HepG2 (cell line): ENCODE measurements around the gene TRPM5. TPM values are rescaled to one million over a fixed set of nuclear protein-coding genes. Genes with fewer than 3 reads are reported as not detected.

ENCODE experiments used
- CENPX ChIP-seq: sonication (generic); formaldehyde crosslinking; IDR thresholded peaks from 2 replicates; pipeline ENCODE4 v1.9.0; 2021; ENCODE audit warnings: mild to moderate bottlenecking, missing genetic modification reagents, moderate library complexity
- CHCHD3 ChIP-seq: sonication (generic); formaldehyde crosslinking; IDR thresholded peaks from 2 replicates; pipeline ENCODE4 v1.8.0; 2022; ENCODE audit warnings: mild to moderate bottlenecking, missing genetic modification reagents, moderate library complexity
- DPF2 ChIP-seq: sonication (generic); formaldehyde crosslinking; IDR thresholded peaks from 2 replicates; pipeline ENCODE4 v1.4.0; 2020; ENCODE audit warnings: mild to moderate bottlenecking, low read depth, missing genetic modification reagents, borderline replicate concordance
- E2F1 ChIP-seq: sonication (generic); formaldehyde crosslinking; IDR thresholded peaks from 2 replicates; pipeline ENCODE4 v1.5.0; 2020; ENCODE audit warnings: missing genetic modification reagents
- FOXO4 ChIP-seq: sonication (generic); formaldehyde crosslinking; conservative IDR thresholded peaks from 2 replicates; pipeline ENCODE4 v1.8.1; 2023; ENCODE audit warnings: missing genetic modification reagents
- HNRNPL ChIP-seq: fragments of 200-400 bp; formaldehyde crosslinking; IDR thresholded peaks from 2 replicates; pipeline ENCODE4 v1.6.1; 2017; ENCODE audit warnings: mild to moderate bottlenecking, low read depth, low read length
- HOXA9 ChIP-seq: sonication (generic); formaldehyde crosslinking; IDR thresholded peaks from 2 replicates; pipeline ENCODE4 v1.8.1; 2022; ENCODE audit warnings: missing genetic modification reagents, mild to moderate bottlenecking, moderate library complexity, borderline replicate concordance
- IKZF5 ChIP-seq: IDR thresholded peaks from 2 replicates; pipeline ENCODE4 v1.6.1; 2018; ENCODE audit warnings: missing genetic modification reagents, mild to moderate bottlenecking, missing compliant biosample characterization
- MAFG ChIP-seq: sonication (generic); formaldehyde crosslinking; IDR thresholded peaks from 2 replicates; pipeline ENCODE4 v1.5.1; 2020; ENCODE audit warnings: mild to moderate bottlenecking, missing genetic modification reagents
- NCOA5 ChIP-seq: sonication (generic); formaldehyde crosslinking; IDR thresholded peaks from 2 replicates; pipeline ENCODE4 v1.4.0; 2020; ENCODE audit warnings: missing genetic modification reagents
- PAX8 ChIP-seq: sonication (generic); formaldehyde crosslinking; IDR thresholded peaks from 2 replicates; pipeline ENCODE4 v1.8.0; 2022; ENCODE audit warnings: mild to moderate bottlenecking, missing genetic modification reagents, borderline replicate concordance
- RFX5 ChIP-seq: IDR thresholded peaks from 2 replicates; pipeline ENCODE4 v1.6.1; 2011; ENCODE audit warnings: low read depth, low read length, improper control_type of control experiment
- TCF7L2 ChIP-seq: IDR thresholded peaks from 2 replicates; pipeline ENCODE4 v1.6.1; 2011; ENCODE audit warnings: mild to moderate bottlenecking, low read depth, low read length, moderate library complexity
- TGIF2 ChIP-seq: IDR thresholded peaks from 2 replicates; pipeline ENCODE4 v1.6.1; 2016; ENCODE audit warnings: control low read depth, missing compliant biosample characterization
- U2AF2 ChIP-seq: fragments of 200-400 bp; formaldehyde crosslinking; IDR thresholded peaks from 2 replicates; pipeline ENCODE4 v1.6.1; 2017; ENCODE audit warnings: low read depth, mild to moderate bottlenecking, low read length
- XRCC5 ChIP-seq: fragments of 200-400 bp; formaldehyde crosslinking; optimal IDR thresholded peaks from 2 replicates; pipeline ENCODE3; 2017; ENCODE audit warnings: mild to moderate bottlenecking, low read length
- ZNF101 ChIP-seq: sonication (generic); formaldehyde crosslinking; IDR thresholded peaks from 2 replicates; pipeline ENCODE4 v1.4.0; 2020; ENCODE audit warnings: mild to moderate bottlenecking, low read depth, missing genetic modification reagents, borderline replicate concordance
- ZNF3 ChIP-seq: IDR thresholded peaks from 2 replicates; pipeline ENCODE4 v1.7.0; 2017; ENCODE audit warnings: inconsistent platforms
- ZNF326 ChIP-seq: sonication (generic); formaldehyde crosslinking; IDR thresholded peaks from 2 replicates; pipeline ENCODE4 v1.4.0; 2020; ENCODE audit warnings: missing genetic modification reagents, borderline replicate concordance
- polyA plus RNA-seq, 8 experiments: library from polyadenylated mRNA; depleted of rRNA in 3 of 8; stranded (reverse) in 7 of 8; unstranded in 1 of 8; fragments of >200 nt; fragmentation: Illumina TruSeq in 4 of 8; extraction: Trizol in 4 of 8; gene quantifications; 2 replicates each; pipeline versions ENCODE4 v1.2.1 to v1.2.3, GENCODE V29; 2011 to 2016; ENCODE audit warnings: low read depth in 4 of 8, missing spikeins in 1 of 8, mixed read lengths in 1 of 8; ENCODE audit not compliant: insufficient read depth in 1 of 8
- total RNA-seq, 5 experiments: library from RNA; depleted of rRNA; stranded (reverse); fragments of >200 nt; fragmentation: Illumina TruSeq; extraction: Trizol; gene quantifications; 2 replicates each; pipeline ENCODE4 v1.2.3, GENCODE V29; 2016; ENCODE audit warnings: low read depth in 1 of 5
- TF ChIP-seq, protein P1 (sequence below): sonication (generic); IDR thresholded peaks from 2 replicates; pipeline ENCODE4 v1.6.1; 2016; ENCODE audit warnings: low read depth, borderline replicate concordance
- TF ChIP-seq, protein P2 (sequence below): sonication (generic); formaldehyde crosslinking; IDR thresholded peaks from 2 replicates; pipeline ENCODE4 v1.9.0; 2021; ENCODE audit warnings: missing genetic modification reagents, borderline replicate concordance

The TRPM5 gene
- total and polyA plus RNA-seq, 2 of the 13 experiments (the other 11 are each of a cell fraction or from before 2014, with no cell fraction given): 0.12 TPM; not detected in 1

DNA sequence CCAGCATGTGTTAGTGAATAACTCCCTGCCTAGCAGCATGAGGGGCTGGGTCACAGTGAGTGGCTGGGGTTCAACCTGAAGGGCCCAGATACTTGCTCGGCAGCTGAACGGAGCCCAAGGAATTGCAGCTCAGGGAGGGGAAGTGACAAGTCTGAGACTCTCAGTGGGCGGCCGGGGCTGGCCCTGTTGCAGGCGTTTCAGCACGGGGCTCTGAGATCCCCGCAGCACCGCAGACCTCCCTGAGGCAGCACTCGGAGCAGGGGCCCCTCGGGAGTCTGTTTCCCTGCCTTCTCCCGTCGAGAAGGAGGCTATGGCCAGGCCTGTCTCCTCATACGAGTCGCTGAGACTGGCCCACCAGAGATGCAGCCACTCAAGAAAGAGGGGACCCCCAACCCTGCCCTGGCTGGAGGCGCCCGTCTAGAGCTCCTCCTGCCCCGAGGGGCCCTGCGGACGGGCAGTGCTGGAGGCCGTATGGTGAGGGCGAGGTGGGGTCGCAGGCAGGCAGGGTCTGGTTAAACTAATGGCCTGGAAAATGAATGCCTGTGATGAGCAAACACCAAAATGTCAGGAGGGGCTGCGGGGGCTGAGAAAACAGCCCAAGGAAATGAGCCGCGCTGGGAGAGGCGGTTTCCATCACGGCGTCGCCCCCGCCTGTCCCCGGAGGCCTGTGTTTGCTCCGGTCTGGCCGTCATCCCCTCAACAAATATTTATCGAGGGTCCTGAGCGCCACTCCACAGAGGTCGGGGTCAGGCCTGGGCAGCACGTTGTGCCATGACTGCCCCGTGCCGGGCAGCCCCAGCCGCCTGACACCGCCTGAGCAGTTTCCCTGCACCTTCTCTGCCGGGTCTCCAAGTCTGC lies 34.5 kb downstream of the TRPM5 start (continued):
- TF ChIP-seq, protein P1, sequence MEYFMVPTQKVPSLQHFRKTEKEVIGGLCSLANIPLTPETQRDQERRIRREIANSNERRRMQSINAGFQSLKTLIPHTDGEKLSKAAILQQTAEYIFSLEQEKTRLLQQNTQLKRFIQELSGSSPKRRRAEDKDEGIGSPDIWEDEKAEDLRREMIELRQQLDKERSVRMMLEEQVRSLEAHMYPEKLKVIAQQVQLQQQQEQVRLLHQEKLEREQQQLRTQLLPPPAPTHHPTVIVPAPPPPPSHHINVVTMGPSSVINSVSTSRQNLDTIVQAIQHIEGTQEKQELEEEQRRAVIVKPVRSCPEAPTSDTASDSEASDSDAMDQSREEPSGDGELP: peak; percentile 29; the same call in 1 of the 2 replicates
- TF ChIP-seq MAFG (CRISPR knock-in tag) (no peak), CENPX (CRISPR knock-in tag) (no peak), FOXO4 (no peak), ZNF3 (CRISPR knock-in tag) (no peak), NCOA5 (CRISPR knock-in tag) (no peak), RFX5 (no peak), HOXA9 (no peak), E2F1 (no peak), ZNF101 (no peak), DPF2 (CRISPR knock-in tag) (no peak), HNRNPL (peak; percentile 91), TCF7L2 (no peak), CHCHD3 (CRISPR knock-in tag) (no peak), ZNF326 (CRISPR knock-in tag) (no peak), U2AF2 (no peak), PAX8 (CRISPR knock-in tag) (no peak), IKZF5 (peak; percentile 74), TGIF2 (CRISPR knock-in tag) (no peak), XRCC5 (no peak)
- TF ChIP-seq, protein P2, sequence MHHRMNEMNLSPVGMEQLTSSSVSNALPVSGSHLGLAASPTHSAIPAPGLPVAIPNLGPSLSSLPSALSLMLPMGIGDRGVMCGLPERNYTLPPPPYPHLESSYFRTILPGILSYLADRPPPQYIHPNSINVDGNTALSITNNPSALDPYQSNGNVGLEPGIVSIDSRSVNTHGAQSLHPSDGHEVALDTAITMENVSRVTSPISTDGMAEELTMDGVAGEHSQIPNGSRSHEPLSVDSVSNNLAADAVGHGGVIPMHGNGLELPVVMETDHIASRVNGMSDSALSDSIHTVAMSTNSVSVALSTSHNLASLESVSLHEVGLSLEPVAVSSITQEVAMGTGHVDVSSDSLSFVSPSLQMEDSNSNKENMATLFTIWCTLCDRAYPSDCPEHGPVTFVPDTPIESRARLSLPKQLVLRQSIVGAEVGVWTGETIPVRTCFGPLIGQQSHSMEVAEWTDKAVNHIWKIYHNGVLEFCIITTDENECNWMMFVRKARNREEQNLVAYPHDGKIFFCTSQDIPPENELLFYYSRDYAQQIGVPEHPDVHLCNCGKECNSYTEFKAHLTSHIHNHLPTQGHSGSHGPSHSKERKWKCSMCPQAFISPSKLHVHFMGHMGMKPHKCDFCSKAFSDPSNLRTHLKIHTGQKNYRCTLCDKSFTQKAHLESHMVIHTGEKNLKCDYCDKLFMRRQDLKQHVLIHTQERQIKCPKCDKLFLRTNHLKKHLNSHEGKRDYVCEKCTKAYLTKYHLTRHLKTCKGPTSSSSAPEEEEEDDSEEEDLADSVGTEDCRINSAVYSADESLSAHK: no peak
